Body of pancreas (tissue), 4 donors: Measurements from ENCODE around the gene DNALI1.
A peak's percentile ranks its signal among the peaks of the same experiment; 100 is the strongest.

ENCODE experiments used
- POLR2A ChIP-seq, 3 donors: fragments of 450-650 bp; IDR thresholded peaks; one replicate each; pipeline ENCODE4 v1.6.1; 2016; ENCODE audit warnings: antibody characterized with exemption in 3 of 3, mild to moderate bottlenecking in 2 of 3
- TF ChIP-seq, protein P1 (sequence below), 7 experiments: fragments of 450-650 bp in 4 of 7; fragments of 200-600 bp in 3 of 7; sonication (generic) in 3 of 7; IDR thresholded peaks; one replicate each; pipeline ENCODE4 v1.5.1; 2016 to 2019; ENCODE audit warnings: antibody characterized with exemption in 7 of 7

DNA sequence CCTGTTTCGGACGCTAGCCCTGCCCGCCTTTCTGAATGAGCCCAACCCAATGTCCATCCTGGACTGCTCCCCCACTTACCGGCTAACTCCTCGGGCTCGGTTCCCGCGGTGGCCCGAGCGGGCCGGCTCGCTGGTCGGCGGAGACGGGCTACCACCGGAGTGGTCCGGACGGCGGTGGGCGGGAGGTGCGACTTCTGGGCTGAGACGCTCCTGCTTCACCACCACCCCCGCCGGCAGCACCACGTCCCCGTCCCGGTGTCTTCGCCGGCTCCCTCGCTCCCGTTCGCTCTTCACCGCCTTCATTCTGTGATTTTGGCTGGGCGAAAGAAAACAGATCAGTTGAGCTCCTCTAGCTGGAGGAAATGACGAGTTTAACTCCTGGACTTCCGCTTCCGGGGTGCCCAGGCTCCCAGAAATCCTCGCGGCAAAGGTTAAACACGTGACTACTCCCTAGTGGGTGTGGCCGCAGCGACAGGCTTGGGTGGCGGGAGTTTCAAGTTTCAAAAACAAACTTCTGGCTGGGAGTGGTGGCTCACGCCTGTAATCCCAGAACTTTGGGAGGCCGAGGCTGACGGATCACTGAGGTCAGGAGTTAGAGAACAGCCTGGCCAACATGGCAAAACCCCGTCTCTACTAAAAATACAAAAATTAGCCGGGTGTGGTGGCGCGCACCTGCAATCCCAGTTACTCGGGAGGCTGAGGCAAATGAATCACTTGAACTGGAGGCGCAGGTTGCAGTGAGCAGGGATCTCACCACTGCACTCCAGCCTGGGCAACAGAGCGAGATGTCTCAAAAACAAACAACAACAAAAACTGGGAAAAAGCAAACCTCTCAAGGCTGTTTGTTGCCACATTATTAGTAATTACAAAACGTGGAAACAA is 2.6 kb upstream of the DNALI1 start, which contains the start of gene SNIP1:
- TF ChIP-seq, protein P1, sequence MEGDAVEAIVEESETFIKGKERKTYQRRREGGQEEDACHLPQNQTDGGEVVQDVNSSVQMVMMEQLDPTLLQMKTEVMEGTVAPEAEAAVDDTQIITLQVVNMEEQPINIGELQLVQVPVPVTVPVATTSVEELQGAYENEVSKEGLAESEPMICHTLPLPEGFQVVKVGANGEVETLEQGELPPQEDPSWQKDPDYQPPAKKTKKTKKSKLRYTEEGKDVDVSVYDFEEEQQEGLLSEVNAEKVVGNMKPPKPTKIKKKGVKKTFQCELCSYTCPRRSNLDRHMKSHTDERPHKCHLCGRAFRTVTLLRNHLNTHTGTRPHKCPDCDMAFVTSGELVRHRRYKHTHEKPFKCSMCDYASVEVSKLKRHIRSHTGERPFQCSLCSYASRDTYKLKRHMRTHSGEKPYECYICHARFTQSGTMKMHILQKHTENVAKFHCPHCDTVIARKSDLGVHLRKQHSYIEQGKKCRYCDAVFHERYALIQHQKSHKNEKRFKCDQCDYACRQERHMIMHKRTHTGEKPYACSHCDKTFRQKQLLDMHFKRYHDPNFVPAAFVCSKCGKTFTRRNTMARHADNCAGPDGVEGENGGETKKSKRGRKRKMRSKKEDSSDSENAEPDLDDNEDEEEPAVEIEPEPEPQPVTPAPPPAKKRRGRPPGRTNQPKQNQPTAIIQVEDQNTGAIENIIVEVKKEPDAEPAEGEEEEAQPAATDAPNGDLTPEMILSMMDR (IDR thresholded peaks at IDR 0.05): no peak
- TF ChIP-seq POLR2A (IDR thresholded peaks at IDR 0.05): peak; percentile 61 to 90 (median 88)
